NCI-H82 (cell line): ENCODE results near the gene RNH1.

Experiments used
- DNase-seq: peaks from one replicate; lab custom pipeline; 2025; lab: John Stamatoyannopoulos, UW

Gene RNH1

DNA sequence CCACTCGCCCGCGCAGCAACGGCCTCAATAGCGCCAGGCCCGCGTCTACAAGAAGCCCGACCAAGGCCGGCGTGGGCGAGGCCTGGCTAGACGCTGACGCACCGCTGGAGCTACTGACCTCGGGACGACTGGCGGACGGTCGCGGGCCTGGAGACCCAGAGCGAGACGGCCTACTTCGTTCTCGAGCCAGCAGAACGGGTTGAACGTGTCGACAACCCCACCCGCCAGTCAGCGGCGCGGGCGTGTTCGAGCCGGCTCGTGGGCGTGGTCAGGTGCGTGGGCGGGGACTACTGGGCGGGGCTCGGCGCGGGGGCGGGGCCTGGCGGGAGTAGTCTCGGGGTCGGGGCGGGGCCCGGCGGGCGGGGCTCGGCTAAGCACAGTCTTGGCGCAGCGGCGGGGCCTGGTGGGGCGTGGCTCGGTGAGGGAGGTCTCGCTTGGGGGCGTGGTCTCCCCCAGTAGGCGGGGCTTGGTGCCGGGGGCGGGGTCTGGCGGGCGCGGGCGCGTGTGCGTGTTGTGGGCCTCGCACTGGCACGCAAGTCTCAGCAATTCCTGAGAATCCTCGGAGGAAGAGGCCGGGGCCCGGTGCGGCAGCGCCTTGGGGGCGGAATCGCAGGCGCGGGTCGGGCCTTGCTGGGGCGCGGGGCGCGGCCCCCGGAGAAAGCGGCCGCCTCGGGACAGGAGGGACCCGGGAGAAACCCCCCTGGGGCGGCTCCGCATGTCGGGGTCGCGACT lies at the start of gene RNH1:
RNH1 (minus strand) TSS at position 248 of the 732 bp plus-strand sequence. CDS start 5,080 bp downstream, outside the sequence.
- peak; percentile 95 for DNase-seq

DNA sequence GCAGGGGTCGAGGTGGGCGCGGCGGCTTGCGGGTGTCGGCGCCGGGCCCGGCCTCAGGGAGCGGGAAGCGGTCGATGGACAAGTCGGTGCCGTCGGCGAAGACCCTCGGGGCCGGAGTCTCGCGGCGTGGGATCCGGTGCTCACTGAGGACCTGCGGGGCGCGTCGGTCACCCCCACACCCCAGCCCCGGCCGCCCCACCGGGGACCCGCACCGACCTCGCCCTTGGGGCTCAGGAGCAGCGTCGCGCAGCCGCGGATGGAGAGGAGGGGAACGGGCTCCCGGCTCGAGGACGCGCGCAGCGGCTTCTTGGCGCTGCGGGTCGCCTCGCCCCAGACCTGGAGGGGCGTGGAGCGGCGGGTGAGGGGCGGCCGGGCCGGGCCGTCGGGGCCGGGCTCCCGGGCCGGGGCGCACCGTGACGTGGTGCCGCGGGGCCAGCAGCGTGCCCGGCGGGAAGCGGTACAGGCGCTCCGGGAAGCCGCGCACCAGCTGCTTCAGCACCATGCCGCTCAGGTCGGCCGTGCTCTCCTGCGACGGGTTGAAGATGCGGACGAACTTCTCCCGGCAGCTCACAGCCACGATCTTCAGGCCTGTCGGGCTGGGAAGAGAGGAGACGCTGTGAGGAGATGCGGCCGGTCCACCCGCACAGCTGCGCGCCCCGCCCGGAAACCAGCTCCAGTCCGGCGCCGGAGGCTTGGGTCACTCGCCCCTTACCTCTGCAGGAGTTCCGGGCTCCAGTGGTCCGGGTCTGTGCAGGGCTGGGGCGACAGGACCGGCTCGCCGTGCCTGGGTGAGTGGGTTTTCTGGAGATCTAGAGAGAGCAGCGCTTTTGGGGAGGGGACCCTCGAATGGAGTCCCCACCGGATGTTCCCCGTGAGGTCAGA lies 49.0 kb upstream of the RNH1 start:
- peak; percentile 27 for DNase-seq

GRCh38 chr11:555227-555779 lies 48.3 kb upstream of the RNH1 start:
- no peak for DNase-seq

DNA sequence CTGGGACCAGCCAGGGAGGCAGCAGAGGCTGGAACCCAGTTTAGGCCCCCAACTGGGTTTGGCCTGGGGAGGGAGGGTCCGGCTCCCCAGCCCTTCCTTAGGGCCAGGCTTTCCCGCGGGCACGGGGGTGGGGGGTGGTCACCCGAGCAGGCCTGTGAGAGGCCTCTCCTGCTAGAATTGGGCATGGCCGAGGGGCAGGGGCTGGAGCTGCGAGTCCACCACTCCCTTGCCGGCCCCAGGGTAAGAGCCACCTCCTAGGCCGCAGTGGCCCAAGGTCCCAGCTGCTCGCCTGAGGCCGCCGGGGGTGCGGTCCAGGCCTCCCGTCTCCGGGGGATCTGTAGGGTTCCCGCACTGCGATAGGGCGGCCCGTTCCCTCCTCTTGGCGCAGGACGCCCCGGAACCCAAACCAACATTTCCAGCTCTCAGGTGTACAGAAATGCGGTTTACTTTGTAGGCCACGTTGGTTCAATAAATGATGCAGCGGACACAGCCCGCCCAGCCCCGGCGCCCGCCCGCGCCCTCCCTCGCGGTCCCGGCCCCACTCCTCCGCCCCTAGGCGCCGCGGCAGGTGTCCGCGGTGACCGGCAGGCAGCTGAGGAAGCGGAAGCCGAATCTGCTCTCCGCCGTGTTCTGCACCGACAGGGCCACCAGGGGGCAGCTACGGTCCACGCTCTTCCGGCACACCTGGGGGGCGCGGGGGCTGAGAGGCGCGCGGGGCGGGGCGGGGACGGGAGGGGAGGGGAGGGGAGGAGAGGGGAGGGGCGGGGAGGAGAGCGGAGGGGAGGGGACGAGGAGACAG lies 47.6 kb upstream of the RNH1 start:
- DNase-seq, result peak; percentile 88

- no peak for DNase-seq
Measured at GRCh38 chr11:553988-554340, 46.9 kb upstream of the RNH1 start.

DNA sequence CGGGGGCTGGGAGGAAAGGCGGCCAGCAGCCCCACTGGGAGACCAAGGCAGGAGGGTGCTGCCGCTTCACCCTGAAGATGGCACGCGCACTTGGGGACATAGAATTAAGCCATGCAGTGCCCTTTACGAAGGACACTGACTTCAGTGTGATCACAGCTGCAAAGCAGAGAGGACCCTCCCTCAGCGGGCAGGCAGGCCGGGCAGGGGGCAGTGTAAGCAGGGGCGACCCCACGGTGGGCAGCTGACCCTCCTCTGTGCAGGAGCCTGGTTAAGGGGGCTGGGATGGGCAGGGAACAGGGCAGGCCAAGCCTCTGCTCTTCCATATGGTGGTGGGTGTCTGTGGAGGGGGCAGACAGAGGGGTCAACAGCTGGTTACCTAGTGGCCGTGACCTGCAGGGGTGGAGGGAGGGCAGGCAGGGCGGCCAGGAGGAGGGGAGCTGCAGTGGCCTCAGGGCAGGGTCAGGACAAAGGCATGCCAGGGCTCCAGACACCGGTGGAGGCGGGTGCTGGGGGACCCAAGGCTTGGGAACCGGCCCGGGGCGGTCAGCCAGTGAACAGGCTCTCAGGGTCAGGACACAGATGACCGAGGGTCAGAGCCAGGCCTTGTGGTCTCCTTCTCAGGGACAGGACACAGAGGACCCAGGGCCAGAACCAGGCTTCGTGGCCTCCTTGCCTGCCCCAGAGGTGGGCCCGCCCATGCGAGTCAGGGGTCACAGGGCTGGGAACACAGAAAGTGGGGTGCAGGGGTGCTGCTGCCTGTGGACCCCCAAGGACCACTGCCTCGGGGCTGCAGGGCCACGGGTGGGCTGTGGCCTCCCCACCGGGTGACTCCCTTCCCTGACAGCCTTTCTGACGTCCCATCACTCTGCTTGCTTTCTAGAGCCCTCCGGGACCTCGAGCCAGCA lies 46.3 kb upstream of the RNH1 start:
- DNase-seq, result no peak

DNA sequence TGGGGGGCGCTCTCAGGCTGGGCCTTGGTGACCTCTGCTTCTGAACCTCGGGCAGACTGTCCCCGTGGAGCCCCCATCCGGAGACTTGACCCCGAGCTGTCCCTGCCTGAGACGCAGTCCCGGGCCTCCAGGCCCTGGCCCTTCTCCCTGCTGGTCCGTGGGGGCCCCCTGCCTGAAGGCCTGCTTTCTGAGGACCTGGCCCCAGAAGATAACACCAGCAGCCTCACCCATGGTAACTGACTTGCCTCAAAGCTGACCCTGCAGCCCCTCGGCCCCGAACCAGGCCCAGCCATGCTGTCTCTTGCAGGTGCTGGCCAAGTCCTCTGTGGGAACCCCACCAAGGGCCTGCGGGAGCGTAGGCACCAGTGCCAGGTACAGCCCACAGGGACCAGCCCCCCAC lies 44.6 kb upstream of the RNH1 start:
- no peak for DNase-seq

DNA sequence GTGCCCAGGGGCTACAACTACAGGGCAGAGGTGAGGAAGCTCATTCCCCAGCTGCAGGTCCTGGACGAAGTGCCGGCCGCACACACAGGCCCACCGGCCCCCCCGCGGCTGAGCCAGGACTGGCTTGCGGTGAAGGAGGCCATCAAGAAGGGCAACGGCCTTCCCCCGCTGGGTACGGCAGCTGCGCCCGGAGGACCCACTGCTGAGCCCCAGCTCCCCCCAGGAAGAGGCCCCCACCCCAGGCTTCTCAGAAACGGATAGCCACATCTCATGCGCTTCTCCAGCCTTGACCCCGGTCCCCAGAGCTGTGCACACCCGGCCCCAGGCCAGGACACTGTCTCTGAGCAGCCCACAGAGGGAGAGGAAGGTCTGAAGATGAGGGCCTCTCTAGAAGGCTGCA lies 44.1 kb upstream of the RNH1 start:
- no peak for DNase-seq

DNA sequence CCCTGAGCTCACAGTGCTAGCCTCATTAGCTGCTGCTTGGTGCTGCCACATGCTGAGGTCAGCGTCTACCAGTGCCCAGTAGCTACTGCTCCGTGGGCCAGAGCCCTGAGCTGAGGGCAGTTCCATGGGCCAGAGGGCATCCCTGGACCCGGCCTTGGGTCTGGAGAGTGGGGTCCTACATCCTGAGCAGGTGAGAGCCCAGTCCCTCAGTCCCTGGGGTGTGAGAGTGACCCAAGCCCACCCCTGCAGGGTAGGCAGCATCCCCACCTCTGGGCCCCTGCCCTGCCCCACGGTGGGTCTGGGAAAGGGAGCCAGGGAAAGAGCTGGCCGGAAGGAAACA lies 43.7 kb upstream of the RNH1 start:
- no peak for DNase-seq

GRCh38 chr11:550021-550745 lies 43.1 kb upstream of the RNH1 start:
- DNase-seq, result no peak

GRCh38 chr11:548700-549603 lies 41.9 kb upstream of the RNH1 start:
- DNase-seq, result peak; percentile 55

DNA sequence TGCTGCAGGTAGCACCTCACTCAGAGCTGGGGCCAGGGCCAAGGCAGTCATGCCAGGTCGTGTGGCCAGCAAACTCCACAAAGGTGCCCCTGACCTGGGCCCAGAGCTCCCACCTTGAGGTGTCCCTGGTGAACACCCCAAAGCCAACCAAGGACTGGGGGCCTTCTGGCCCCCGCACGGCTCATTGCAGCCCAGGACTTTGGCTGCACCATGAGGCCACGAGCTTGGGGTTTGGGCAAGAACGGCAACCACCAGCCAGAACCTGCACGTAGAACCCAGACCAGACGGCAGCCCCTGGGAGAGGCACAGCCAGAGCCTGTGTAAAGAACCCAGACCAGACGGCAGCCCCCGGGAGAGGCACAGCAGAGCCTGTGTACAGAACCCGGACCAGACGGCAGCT lies 38.1 kb upstream of the RNH1 start:
- DNase-seq, result no peak

GRCh38 chr11:544817-545166 lies 37.8 kb upstream of the RNH1 start:
- DNase-seq, result no peak

DNA sequence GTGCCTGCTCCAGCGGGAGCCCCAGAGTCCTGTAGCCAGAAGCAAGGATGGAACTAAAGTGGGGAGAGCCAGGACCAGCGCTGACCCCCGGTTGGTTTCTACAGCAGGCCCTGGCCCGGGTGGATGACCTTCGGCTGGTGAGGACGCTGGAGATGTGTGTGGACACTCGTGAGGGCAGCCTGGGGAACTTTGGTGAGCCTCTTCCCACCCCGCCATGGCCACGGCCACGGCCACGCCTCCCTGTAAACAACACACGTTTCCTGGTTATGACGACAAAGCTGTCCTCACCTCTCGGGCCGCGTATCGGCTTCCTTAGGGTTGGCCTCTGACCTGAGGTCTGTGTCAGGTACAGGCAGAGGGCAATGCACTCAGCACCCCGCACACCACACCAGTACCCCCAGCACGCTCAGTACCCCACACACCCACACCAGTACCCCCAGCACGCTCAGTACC lies 34.4 kb upstream of the RNH1 start:
- DNase-seq, result no peak

- no peak for DNase-seq
Measured at GRCh38 chr11:540583-541432, 33.8 kb upstream of the RNH1 start.

DNA sequence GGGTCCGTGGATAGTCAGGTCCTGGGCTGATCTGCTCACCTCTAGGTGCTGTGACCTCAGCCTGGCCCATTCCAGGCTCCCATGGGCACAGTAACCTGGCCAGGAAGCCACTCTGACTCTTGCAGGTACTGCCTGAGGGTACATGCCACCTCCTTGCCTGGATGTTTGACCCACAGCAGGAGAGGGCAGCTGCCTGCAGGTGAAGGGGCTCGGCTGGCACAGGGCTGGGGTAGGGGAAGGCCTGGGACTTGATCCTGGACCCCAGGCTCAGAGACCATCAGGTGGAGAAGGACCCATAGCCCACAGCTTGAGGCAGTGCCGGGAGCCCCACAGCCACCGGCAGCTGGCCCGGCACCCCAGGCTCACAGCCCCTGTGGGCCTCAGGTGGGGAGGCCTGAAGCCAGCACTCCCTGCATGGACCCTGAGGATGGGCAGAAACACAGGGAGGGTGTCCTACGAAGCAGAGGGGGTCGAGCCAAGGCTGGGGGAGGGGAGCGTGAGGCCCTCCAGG lies 33.0 kb upstream of the RNH1 start:
- no peak for DNase-seq

GRCh38 chr11:538431-539051 lies 31.5 kb upstream of the RNH1 start:
- no peak for DNase-seq
